Measurements from ENCODE around the gene PLEKHO2. TPM values are rescaled to one million over a fixed set of nuclear protein-coding genes. Genes with fewer than 3 reads are reported as not detected.

The PLEKHO2 gene
- total RNA-seq, 2 experiments from 2014 or later: 32.9 to 33.1 TPM

DNA sequence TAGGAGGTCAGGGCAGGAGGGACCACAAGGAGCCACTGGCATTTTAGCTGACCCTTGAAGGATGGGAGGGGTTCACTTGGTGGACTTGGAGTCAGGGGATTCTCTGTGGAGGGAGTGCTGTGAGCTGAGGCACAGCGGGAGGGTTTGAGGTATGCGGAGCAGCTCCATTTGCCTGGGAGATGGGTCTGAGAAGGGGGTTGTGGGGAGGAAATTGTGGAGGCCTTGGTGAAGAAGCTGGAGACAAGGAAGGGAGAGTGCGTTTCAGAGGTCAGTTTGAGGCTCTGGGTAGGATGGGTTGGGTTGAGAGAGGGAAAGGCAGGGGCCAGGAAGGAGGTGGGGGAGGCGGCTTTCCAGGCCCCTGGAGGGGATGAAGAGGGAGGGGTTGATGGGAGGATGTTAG is 20.2 kb downstream of the PLEKHO2 start:
- Mint-ChIP-seq H3K27me3 (no peaks in the 10 kb centered on the region), H3K36me3 (ENCODE audit: low read depth) (peaks cover 67% of the 10 kb centered on the region), H3K27ac (no peak overlapping the region), H3K4me3 (no peak overlapping the region), H3K4me1 (peaks cover 19% of the 10 kb centered on the region), H3K9me3 (no peaks in the 10 kb centered on the region)
- ChIA-PET CTCF (interaction anchor here (0.5 to 0.6 kb wide), 2 partner anchors 27 to 94 kb away, joined by 4 read pairs; no protein-coding TSS in a partner anchor), POLR2A (interaction anchor here (0.6 to 1.6 kb wide), 2 partner anchors 13 to 102 kb away, joined by 3 to 4 read pairs; no protein-coding TSS in a partner anchor)
- no peak for DNase-seq

DNA sequence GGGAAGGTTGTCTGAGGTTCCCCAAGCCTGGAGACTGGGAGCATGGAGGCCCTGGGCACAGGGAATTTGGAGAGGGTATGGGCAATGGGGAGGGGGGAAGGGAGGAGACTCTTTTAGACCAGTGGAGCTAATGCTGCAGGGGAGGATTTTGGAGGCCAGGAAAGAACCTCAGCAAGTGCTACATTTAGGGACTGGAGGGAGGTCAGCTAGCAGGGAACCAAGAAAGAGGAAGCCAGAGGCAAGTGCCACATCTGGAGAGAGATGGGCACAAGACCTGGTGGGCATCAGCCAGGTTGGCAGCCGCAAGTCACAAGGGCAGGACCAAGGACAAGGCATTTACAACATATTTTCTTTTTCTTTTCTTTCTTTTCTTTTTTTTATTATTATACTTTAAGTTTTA is 20.7 kb downstream of the PLEKHO2 start:
- POLR2A ChIA-PET: interaction anchor here (0.6 to 1.6 kb wide), 3 partner anchors 14 to 101 kb away, joined by 3 to 4 read pairs (median 3); no protein-coding TSS in a partner anchor
- no peak overlapping the region for H3K4me3 Mint-ChIP-seq

DNA sequence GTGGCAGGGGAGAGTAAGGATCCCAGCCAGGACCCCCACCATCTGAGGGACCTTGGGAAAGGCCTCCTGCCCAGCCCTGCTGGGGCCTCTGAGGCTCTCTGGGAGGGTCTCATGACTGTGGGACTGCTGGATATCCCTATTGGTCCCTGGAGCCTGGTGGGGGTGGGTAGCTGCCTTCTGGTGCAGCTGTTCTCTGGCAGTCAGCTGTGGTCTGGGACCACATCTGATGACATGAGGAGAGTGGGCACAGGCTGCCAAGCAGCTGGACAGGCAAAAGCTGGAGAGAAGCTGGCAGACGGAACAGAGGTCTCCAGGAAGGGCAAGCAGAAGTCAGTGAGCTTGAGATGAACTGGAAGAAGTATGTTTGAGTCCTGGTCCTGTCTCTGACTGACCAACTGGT is 22.4 kb downstream of the PLEKHO2 start:
- DNase-seq: no peak
- H3K4me3 Mint-ChIP-seq: no peak overlapping the region
- POLR2A ChIA-PET: interaction anchor here (0.7 to 1.0 kb wide), 2 partner anchors 22 to 30 kb away, joined by 3 read pairs; no protein-coding TSS in a partner anchor
- H3K27ac Mint-ChIP-seq: no peak overlapping the region
- no peaks in the 10 kb centered on the region for H3K9me3 Mint-ChIP-seq
- H3K4me1 Mint-ChIP-seq: peaks cover 3% of the 10 kb centered on the region
- CTCF ChIA-PET: no interaction called here
- H3K27me3 Mint-ChIP-seq: no peaks in the 10 kb centered on the region
- peaks cover 63% of the 10 kb centered on the region for H3K36me3 Mint-ChIP-seq (ENCODE audit: low read depth)

More for the DNA sequence above, 20.7 kb downstream of the PLEKHO2 start:
- Mint-ChIP-seq H3K36me3 (ENCODE audit: low read depth) (peaks cover 69% of the 10 kb centered on the region), H3K27me3 (no peaks in the 10 kb centered on the region), H3K9me3 (no peaks in the 10 kb centered on the region), H3K4me1 (peaks cover 15% of the 10 kb centered on the region), H3K27ac (no peak overlapping the region)
- CTCF ChIA-PET: interaction anchor here (0.6 kb wide), 1 partner anchor 93 kb away, joined by 4 read pairs; no protein-coding TSS in a partner anchor
- no peak for DNase-seq

DNA sequence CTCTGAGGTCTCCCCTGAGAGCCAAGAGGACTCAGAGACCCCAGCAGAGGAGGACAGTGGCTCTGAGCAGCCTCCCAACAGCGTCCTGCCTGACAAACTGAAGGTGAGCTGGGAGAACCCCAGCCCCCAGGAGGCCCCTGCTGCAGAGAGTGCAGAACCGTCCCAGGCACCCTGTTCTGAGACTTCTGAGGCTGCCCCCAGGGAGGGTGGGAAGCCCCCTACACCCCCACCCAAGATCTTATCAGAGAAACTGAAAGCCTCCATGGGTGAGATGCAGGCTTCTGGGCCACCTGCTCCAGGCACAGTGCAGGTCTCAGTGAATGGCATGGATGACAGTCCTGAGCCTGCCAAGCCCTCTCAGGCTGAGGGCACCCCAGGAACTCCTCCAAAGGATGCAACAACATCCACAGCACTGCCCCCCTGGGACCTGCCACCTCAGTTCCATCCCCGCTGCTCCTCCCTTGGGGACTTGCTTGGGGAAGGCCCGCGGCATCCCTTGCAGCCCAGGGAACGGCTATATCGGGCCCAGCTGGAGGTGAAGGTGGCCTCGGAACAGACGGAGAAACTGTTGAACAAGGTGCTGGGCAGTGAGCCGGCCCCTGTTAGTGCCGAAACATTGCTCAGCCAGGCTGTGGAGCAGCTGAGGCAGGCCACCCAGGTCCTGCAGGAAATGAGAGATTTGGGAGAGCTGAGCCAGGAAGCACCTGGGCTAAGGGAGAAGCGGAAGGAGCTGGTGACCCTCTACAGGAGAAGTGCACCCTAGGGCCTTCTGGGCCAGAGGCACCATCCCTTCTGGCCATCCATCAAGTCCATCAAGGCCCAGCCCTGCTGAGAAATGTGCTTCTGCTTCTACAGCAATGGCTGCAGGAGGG is 23.6 kb downstream of the PLEKHO2 start:
- H3K4me3 Mint-ChIP-seq: no peak overlapping the region
- peaks cover 11% of the 10 kb centered on the region for H3K4me1 Mint-ChIP-seq
- ChIA-PET CTCF (no interaction called here), POLR2A (interaction anchor here (1.0 to 2.4 kb wide), 2 partner anchors 23 to 28 kb away, joined by 3 to 7 read pairs; no protein-coding TSS in a partner anchor)
- H3K27ac Mint-ChIP-seq: no peak overlapping the region
- H3K27me3 Mint-ChIP-seq: no peaks in the 10 kb centered on the region
- peaks cover 63% of the 10 kb centered on the region for H3K36me3 Mint-ChIP-seq (ENCODE audit: low read depth)
- H3K9me3 Mint-ChIP-seq: no peaks in the 10 kb centered on the region
- DNase-seq: no peak

DNA sequence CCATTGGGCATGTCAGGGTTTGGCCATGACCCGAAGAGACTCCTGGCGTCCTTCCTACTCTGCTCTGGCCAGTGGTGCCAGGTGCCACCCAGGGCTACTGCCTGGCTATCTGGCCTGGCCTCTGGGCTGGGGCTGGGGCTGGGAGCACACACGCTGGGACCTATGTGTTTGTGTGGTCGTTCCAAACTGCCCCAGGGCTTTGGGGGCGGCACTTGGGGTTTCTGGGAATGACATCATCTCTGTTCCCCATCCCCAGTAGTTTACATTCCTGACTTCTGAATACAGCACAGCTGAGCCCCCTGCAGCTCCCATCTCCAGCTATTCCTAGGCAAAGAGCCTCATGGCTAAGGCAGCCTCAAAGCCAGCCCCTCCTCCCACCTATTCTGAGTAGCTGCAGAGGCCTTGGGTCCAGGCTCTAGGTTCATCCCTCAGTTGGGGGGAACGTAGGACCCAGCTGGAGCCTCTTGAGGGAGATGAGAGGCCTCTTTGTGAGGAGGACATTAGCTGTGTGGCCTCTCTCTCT is 24.3 kb downstream of the PLEKHO2 start:
- no peak overlapping the region for H3K4me3 Mint-ChIP-seq
- no peak overlapping the region for H3K27ac Mint-ChIP-seq
- no peaks in the 10 kb centered on the region for H3K27me3 Mint-ChIP-seq
- ChIA-PET CTCF (no interaction called here), POLR2A (interaction anchor here (2.4 kb wide), 1 partner anchor 28 kb away, joined by 7 read pairs; no protein-coding TSS in a partner anchor)
- peaks cover 11% of the 10 kb centered on the region for H3K4me1 Mint-ChIP-seq
- DNase-seq: no peak
- H3K36me3 Mint-ChIP-seq (ENCODE audit: low read depth): peaks cover 63% of the 10 kb centered on the region
- no peaks in the 10 kb centered on the region for H3K9me3 Mint-ChIP-seq

DNA sequence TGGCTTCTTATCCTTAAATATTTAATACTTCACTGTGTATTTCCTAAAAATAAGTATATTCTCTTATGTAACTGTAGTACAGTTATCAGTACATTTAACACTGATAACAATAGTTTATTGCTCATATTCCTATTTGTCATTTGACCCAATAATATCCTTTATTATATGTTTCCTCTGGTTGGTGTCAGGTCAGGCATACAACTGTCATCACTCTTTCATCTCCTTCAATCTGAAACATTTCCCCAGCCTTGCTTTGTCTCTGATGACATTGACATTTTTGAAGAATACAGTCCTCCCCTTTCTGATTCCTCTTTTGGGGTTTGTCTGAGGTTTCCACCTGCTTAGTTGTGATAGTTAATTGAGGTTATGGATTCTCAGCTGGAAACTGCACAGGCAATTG is 27.8 kb downstream of the PLEKHO2 start:
- no peak for DNase-seq
- H3K4me3 Mint-ChIP-seq: no peak overlapping the region
- H3K4me1 Mint-ChIP-seq: peaks cover 22% of the 10 kb centered on the region
- CTCF ChIA-PET: no interaction called here
- H3K27ac Mint-ChIP-seq: no peak overlapping the region
- no peaks in the 10 kb centered on the region for H3K27me3 Mint-ChIP-seq
- POLR2A ChIA-PET: interaction anchor here (1.3 kb wide), 1 partner anchor 24 kb away, joined by 4 read pairs; no protein-coding TSS in a partner anchor
- peaks cover 39% of the 10 kb centered on the region for H3K36me3 Mint-ChIP-seq (ENCODE audit: low read depth)
- H3K9me3 Mint-ChIP-seq: no peaks in the 10 kb centered on the region

DNA sequence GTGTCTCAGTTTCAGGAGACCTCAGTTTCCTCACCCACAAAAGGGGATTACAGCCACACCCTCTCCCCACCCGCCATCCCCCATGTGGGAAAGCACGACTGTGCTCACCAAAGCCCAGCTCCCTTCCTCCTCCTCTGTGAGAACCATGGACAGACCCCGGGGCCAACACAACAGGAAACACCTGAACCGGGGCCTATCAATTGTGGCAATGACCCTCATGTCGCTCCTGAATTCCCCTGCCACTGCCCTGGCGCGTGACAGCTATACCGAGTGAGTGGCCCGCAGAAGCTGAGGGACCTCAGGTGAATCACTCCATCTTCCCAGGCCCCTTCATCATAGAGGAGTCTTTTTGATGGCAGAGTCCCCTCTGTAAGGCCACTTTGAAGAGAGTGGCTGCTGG is 28.6 kb downstream of the PLEKHO2 start:
- POLR2A ChIA-PET: interaction anchor here (0.8 to 1.3 kb wide), 2 partner anchors 22 to 23 kb away, joined by 3 to 4 read pairs; no protein-coding TSS in a partner anchor
- no peak overlapping the region for H3K27ac Mint-ChIP-seq
- H3K4me1 Mint-ChIP-seq: peaks cover 26% of the 10 kb centered on the region
- CTCF ChIA-PET: no interaction called here
- H3K36me3 Mint-ChIP-seq (ENCODE audit: low read depth): peaks cover 34% of the 10 kb centered on the region
- no peak overlapping the region for H3K4me3 Mint-ChIP-seq
- no peak for DNase-seq
- H3K27me3 Mint-ChIP-seq: no peaks in the 10 kb centered on the region
- H3K9me3 Mint-ChIP-seq: no peaks in the 10 kb centered on the region

DNA sequence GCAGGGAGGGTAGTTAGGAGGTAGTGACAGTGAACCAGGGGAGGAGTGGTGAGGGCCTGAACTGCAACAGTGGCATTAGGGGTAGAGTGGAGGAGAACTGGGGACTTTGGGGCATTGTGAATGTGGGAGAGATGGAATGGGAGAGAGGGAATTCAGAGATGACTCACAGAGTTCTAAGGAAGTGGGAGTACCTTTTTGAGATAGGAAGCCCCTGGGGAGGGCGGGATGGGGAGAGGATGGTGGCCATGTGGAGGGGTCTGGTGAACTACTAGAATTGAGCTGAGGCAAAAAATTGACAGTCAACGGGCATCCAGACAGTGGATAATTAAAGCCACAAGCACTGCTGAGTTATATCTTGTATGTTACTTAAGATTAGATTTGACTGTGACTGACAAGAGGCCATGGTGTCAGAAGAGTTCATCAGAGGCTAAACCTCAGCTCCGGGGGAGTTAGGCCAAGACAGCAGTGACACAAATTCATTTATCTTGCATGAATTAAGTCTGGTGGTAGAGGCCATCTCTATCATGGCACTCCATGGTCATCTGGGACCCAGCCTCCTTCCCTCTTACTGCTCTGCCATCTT is 34.0 kb downstream of the PLEKHO2 start:
- H3K4me3 Mint-ChIP-seq: no peak overlapping the region
- H3K27ac Mint-ChIP-seq: no peak overlapping the region
- peaks cover 3% of the 10 kb centered on the region for H3K36me3 Mint-ChIP-seq (ENCODE audit: low read depth)
- POLR2A ChIA-PET: interaction anchor here (0.6 to 6.9 kb wide), 4 partner anchors 13 to 35 kb away, joined by 3 to 96 read pairs (median 4); no protein-coding TSS in a partner anchor
- H3K9me3 Mint-ChIP-seq: no peaks in the 10 kb centered on the region
- peaks cover 50% of the 10 kb centered on the region for H3K4me1 Mint-ChIP-seq
- no peak for DNase-seq
- CTCF ChIA-PET: interaction anchor here (1.6 kb wide), 1 partner anchor 40 kb away, joined by 10 read pairs; no protein-coding TSS in a partner anchor
- no peaks in the 10 kb centered on the region for H3K27me3 Mint-ChIP-seq

DNA sequence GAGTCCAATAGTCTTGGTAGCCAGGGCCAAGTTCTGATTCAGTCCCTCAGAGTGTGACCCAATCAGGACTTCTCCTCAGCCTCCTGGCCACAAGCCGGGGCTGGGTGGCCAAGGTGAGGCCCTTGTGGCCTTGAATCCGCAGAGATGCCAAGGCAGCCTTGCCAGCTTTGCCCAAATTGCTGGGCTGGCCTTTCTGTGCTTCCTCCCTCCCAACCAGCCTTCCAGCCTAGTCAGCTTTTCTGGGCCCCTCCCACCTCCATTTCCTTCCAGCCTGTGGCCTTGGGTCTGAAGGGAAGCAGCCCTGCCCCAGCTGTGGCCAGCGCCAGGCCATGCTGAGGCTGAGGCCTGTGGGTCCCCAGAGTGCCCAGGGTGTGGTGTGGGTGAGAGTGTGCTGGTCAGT is 35.7 kb downstream of the PLEKHO2 start:
- H3K9me3 Mint-ChIP-seq: no peaks in the 10 kb centered on the region
- peak overlapping the region; percentile 85 for H3K27ac Mint-ChIP-seq
- peak; percentile 49 for DNase-seq
- no peaks in the 10 kb centered on the region for H3K36me3 Mint-ChIP-seq (ENCODE audit: low read depth)
- no peaks in the 10 kb centered on the region for H3K27me3 Mint-ChIP-seq
- no peak overlapping the region for H3K4me3 Mint-ChIP-seq
- ChIA-PET CTCF (interaction anchor here (1.3 to 2.1 kb wide), 3 partner anchors 9 to 28 kb away, joined by 3 to 10 read pairs (median 3); no protein-coding TSS in a partner anchor), POLR2A (interaction anchor here (1.1 to 6.9 kb wide), 5 partner anchors 10 to 52 kb away, joined by 5 to 96 read pairs (median 5); partner anchors contain the start of gene PIF1)
- peaks cover 59% of the 10 kb centered on the region for H3K4me1 Mint-ChIP-seq

DNA sequence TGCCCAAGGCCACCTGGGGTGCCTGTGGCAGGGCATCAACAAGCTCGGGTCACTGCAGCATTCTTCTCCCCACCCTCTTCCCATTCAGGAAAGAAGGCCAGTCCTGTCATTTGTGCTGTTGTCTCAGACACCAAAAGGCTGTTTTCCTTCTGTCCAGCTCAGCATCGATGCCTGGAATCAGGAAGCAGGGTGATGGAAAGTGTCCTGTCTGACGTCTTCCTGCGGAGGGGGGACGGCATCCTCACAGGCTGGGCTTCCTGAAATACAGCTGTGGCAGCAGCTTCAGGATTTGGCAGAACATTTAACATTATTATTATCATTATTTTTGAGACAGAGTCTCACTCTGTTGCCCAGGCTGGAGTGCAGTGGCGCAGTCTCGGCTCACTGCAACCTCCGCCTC is 37.0 kb downstream of the PLEKHO2 start:
- Mint-ChIP-seq H3K4me1 (peaks cover 65% of the 10 kb centered on the region), H3K9me3 (no peaks in the 10 kb centered on the region), H3K27ac (no peak overlapping the region), H3K4me3 (no peak overlapping the region), H3K36me3 (ENCODE audit: low read depth) (no peaks in the 10 kb centered on the region), H3K27me3 (no peaks in the 10 kb centered on the region)
- ChIA-PET CTCF (interaction anchor here (0.9 to 2.1 kb wide), 3 partner anchors 15 to 28 kb away, joined by 3 to 10 read pairs (median 3); no protein-coding TSS in a partner anchor), POLR2A (interaction anchor here (1.3 to 6.9 kb wide), 4 partner anchors 10 to 53 kb away, joined by 3 to 96 read pairs (median 5); partner anchors contain the start of gene PIF1)
- no peak for DNase-seq

DNA sequence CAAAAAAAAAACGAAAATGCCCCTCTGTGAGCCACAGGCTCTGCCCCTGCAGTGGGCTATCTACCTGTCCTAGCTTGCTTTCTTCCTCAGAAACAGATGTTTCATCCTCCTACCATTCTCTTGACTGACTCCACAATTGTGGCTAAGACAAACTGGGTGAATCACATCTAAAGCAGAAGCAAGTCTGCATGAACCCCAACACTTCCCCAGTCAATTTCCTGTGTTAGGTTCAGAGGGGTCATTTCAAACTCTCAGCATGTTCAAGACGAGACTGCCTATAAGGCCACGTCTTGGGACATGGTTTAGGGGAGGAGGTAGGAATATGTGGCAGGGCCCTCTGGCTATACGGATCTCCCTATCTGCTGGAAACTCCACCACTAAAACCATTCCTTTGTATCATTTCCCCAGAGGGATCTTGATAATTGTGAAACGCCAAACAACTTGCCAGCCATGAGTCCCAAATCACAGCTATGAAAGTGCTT is 41.4 kb downstream of the PLEKHO2 start:
- POLR2A ChIA-PET: interaction anchor here (0.9 to 7.6 kb wide), 8 partner anchors 10 to 58 kb away, joined by 3 to 182 read pairs (median 4); partner anchors contain the start of gene PIF1
- peak overlapping the region; percentile 42 for H3K4me3 Mint-ChIP-seq
- H3K36me3 Mint-ChIP-seq (ENCODE audit: low read depth): no peaks in the 10 kb centered on the region
- H3K4me1 Mint-ChIP-seq: peaks cover 44% of the 10 kb centered on the region
- H3K27ac Mint-ChIP-seq: peak overlapping the region; percentile 96
- H3K27me3 Mint-ChIP-seq: no peaks in the 10 kb centered on the region
- H3K9me3 Mint-ChIP-seq: no peaks in the 10 kb centered on the region
- CTCF ChIA-PET: interaction anchor here (0.7 to 5.8 kb wide), 7 partner anchors 10 to 155 kb away, joined by 3 to 48 read pairs (median 4); no protein-coding TSS in a partner anchor
- peak; percentile 53 for DNase-seq

DNA sequence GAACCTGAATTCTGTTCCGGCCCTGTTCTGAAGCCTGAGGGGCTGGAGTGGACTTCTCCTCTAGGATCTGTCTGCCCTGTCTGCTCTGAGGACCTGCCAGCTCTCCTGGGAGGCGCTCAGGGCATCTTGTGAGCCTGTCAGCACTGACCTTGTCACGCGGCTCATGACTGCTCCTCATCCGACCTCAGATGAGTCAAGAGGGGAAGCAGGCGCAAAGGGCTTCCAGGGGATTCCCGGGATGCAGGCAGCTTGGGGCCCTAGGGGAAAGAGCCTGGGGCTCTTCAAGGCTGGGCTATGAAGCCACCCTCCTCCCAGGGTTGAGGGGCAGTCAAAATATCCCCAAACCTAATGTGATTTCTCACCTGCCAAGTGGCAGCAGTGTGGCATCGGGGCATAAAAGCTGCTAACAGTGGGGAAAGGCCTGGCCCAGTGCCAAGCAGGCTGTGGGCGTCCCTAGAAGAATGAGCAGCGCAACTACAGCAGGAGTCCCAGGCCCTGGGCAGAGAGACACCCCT is 42.3 kb downstream of the PLEKHO2 start:
- ChIA-PET POLR2A (interaction anchor here (0.8 to 7.6 kb wide), 7 partner anchors 9 to 44 kb away, joined by 3 to 182 read pairs (median 3); partner anchors contain the start of gene PLEKHO2), CTCF (interaction anchor here (0.9 to 5.8 kb wide), 4 partner anchors 9 to 49 kb away, joined by 3 to 48 read pairs (median 3); no protein-coding TSS in a partner anchor)
- peaks cover 40% of the 10 kb centered on the region for H3K4me1 Mint-ChIP-seq
- H3K9me3 Mint-ChIP-seq: no peaks in the 10 kb centered on the region
- peak; percentile 65 for DNase-seq
- no peaks in the 10 kb centered on the region for H3K27me3 Mint-ChIP-seq
- no peaks in the 10 kb centered on the region for H3K36me3 Mint-ChIP-seq (ENCODE audit: low read depth)
- H3K4me3 Mint-ChIP-seq: peak overlapping the region; percentile 9
- peak overlapping the region; percentile 96 for H3K27ac Mint-ChIP-seq

All from activated CD4-positive, alpha-beta memory T cell treated with anti-CD3 and anti-CD28 coated beads, Interleukin-2, amount 10 ng/mL, durations not matched to agents 7 days and 5 days (primary cell).